A673 (cell line): ENCODE data around the gene STT3B. TPM values are rescaled to one million over a fixed set of nuclear protein-coding genes. Genes with fewer than 3 reads are reported as not detected.

ENCODE experiments used
- BruUV-seq: library from RNA; stranded (reverse); fragments of 400-500 nt; replicated peaks from 2 replicates; lab custom pipeline; 2021; lab: Mats Ljungman, UMichigan
- CTCF ChIA-PET: fragments of 300-600 bp; sonication (Branson Sonifier 250); formaldehyde crosslinking; loops from one replicate; lab custom pipeline; 2022; ENCODE audit warnings: antibody characterized with exemption; lab: Charles Lee
- POLR2A ChIA-PET: fragments of 300-600 bp; sonication (Branson Sonifier 250); formaldehyde crosslinking; loops from one replicate; lab custom pipeline; 2022; ENCODE audit warnings: antibody characterized with exemption; ENCODE audit not compliant: low non-redundant PET; lab: Charles Lee
- DNase-seq: peaks from one replicate; pipeline ENCODE4 v3.0.0-alpha.2; 2015; ENCODE audit warnings: low spot score
- H3K27ac ChIP-seq: fragments of 200-600 bp; sonication (generic); 2 replicates; pipeline ENCODE4 v1.5.1; 2016; ENCODE audit warnings: mixed run types, low read depth, mild to moderate bottlenecking, mixed read lengths, antibody characterized with exemption, low read length; ENCODE audit not compliant: poor library complexity, severe bottlenecking
- H3K27me3 ChIP-seq: fragments of 200-600 bp; sonication (generic); replicated peaks from 2 replicates; pipeline ENCODE4 v1.6.1; 2017; ENCODE audit warnings: mixed run types, low read depth, mild to moderate bottlenecking, mixed read lengths, antibody characterized with exemption, low read length; ENCODE audit not compliant: insufficient read depth, poor library complexity
- H3K36me3 ChIP-seq: fragments of 200-600 bp; sonication (generic); 2 replicates; pipeline ENCODE4 v1.6.1; 2016; ENCODE audit warnings: mixed run types, mild to moderate bottlenecking, mixed read lengths, antibody characterized with exemption, low read length; ENCODE audit not compliant: insufficient read depth, poor library complexity, severe bottlenecking
- H3K4me1 ChIP-seq: fragments of 200-600 bp; sonication (generic); 2 replicates; pipeline ENCODE4 v1.6.1; 2017; ENCODE audit warnings: mixed run types, mild to moderate bottlenecking, mixed read lengths, antibody characterized with exemption, low read length; ENCODE audit not compliant: insufficient read depth, poor library complexity, severe bottlenecking
- H3K4me3 ChIP-seq: fragments of 200-600 bp; sonication (generic); 2 replicates; pipeline ENCODE4 v1.5.1; 2016; ENCODE audit warnings: low read depth, mixed run types, mild to moderate bottlenecking, mixed read lengths, low read length; ENCODE audit not compliant: poor library complexity, severe bottlenecking
- H3K9me3 ChIP-seq: fragments of 200-600 bp; sonication (generic); 2 replicates; pipeline ENCODE4 v1.6.1; 2016; ENCODE audit warnings: mixed run types, low read depth, mild to moderate bottlenecking, mixed read lengths, antibody characterized with exemption, low read length; ENCODE audit not compliant: poor library complexity, severe bottlenecking
- CTCF ChIP-seq: fragments of 300-800, 200-600 bp; sonication (generic); conservative IDR thresholded peaks from 2 replicates; pipeline ENCODE4 v1.5.1; 2017; ENCODE audit warnings: low read depth, mild to moderate bottlenecking, antibody characterized with exemption, low read length, moderate library complexity, mixed read lengths
- EZH2 ChIP-seq: fragments of 200-600 bp; sonication (generic); IDR thresholded peaks from 2 replicates; pipeline ENCODE4 v1.6.1; 2017; ENCODE audit warnings: borderline replicate concordance, low read depth, mild to moderate bottlenecking, mixed read lengths, antibody characterized with exemption, low read length; ENCODE audit not compliant: poor library complexity, severe bottlenecking
- intact Hi-C: fragments of 100-400 bp; cut with micrococcal nuclease; formaldehyde crosslinking; loops from one replicate; pipeline ENCODE4 v1.10.0; 2022; ENCODE audit not compliant: unreplicated experiment
- total RNA-seq: library from RNA; stranded (reverse); gene quantifications from 2 replicates; pipeline ENCODE4 v1.2.3, GENCODE V29; 2021

STT3B gene
- total RNA-seq, 1 experiment from 2014 or later = 137 TPM

- Histone ChIP-seq H3K27me3 (no peaks in the 10 kb centered on the region), H3K36me3 (peaks cover 25% of the 10 kb centered on the region), H3K4me1 (peaks cover 5% of the 10 kb centered on the region), H3K27ac (no peak overlapping the region), H3K9me3 (peaks cover 6% of the 10 kb centered on the region), H3K4me3 (no peak overlapping the region)
- ChIA-PET POLR2A (no interaction called here), CTCF (no interaction called here)
- intact Hi-C loops = no loop called here
- BruUV-seq = no TSS peak
- no peak for DNase-seq
- TF ChIP-seq EZH2 (no peak), CTCF (no peak)
These were observed 47.1 kb downstream of the STT3B start for GRCh38 chr3:31579828-31580227.

GRCh38 chr3:31580645-31581044, 47.9 kb downstream of the STT3B start:
- TF ChIP-seq EZH2 = no peak
- intact Hi-C loops = no loop called here
- H3K4me1 ChIP-seq = peaks cover 4% of the 10 kb centered on the region
- ChIA-PET POLR2A (interaction anchor here (0.7 kb wide), 1 partner anchor 10 kb away, joined by 5 read pairs; no protein-coding TSS in a partner anchor), CTCF (no interaction called here)
- H3K9me3 ChIP-seq = peaks cover 6% of the 10 kb centered on the region
- no peaks in the 10 kb centered on the region for H3K27me3 ChIP-seq
- H3K36me3 ChIP-seq = peaks cover 25% of the 10 kb centered on the region
- H3K27ac ChIP-seq = no peak overlapping the region
- H3K4me3 ChIP-seq = no peak overlapping the region
- BruUV-seq = no TSS peak
- no peak for DNase-seq

- TF ChIP-seq CTCF = no peak
- no peak for TF ChIP-seq EZH2
- H3K27me3 ChIP-seq = no peaks in the 10 kb centered on the region
- CTCF ChIA-PET = no interaction called here
- H3K4me3 ChIP-seq = no peak overlapping the region
- H3K9me3 ChIP-seq = peaks cover 6% of the 10 kb centered on the region
- POLR2A ChIA-PET = no interaction called here
- no peak for DNase-seq
- H3K36me3 ChIP-seq = peaks cover 25% of the 10 kb centered on the region
- no peak overlapping the region for H3K27ac ChIP-seq
- intact Hi-C loops = no loop called here
- BruUV-seq = no TSS peak
- no peaks in the 10 kb centered on the region for H3K4me1 ChIP-seq
These were observed 48.9 kb downstream of the STT3B start for GRCh38 chr3:31581660-31582059.

- intact Hi-C loops = no loop called here
- Histone ChIP-seq H3K4me1 (no peaks in the 10 kb centered on the region), H3K27ac (no peak overlapping the region), H3K36me3 (peaks cover 28% of the 10 kb centered on the region), H3K27me3 (no peaks in the 10 kb centered on the region), H3K4me3 (no peak overlapping the region), H3K9me3 (peaks cover 23% of the 10 kb centered on the region)
- no peak for TF ChIP-seq CTCF
- no peak for TF ChIP-seq EZH2
- no TSS peak for BruUV-seq
- ChIA-PET CTCF (no interaction called here), POLR2A (no interaction called here)
- no peak for DNase-seq
These were observed 56.5 kb downstream of the STT3B start for GRCh38 chr3:31589228-31589627.
